Fibroblast of peridontal ligament (primary cell): ENCODE measurements around the gene C5orf24.
"Not testable (repeated sequence)": the region's sequence is repeated elsewhere in the genome, so short reads cannot be mapped to it uniquely, and the experiment has no call there.

Source experiments
- DNase-seq: peaks from one replicate; pipeline ENCODE4 v3.0.0-alpha.2; 2010; ENCODE audit errors: extremely low read depth

The C5orf24 gene

DNA sequence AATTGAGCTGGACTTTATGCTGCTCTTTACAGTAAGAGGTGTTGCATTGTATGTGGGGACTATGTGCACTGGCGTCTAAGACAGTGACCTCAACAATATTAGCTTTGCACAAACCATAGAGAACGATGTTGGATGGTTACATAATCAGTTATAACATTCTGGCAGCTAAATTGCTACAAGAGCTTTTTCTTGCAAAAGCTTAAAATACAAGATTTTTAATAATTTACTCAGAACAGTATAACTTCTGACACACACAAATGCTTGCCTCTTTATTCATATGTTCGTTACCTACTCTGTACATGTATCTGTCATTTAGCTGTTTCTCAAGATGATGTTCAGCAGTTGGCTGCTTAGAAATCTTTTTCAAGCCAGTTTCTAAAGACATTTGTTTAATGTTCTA is 11.6 kb downstream of the C5orf24 start:
- no peak for DNase-seq

DNA sequence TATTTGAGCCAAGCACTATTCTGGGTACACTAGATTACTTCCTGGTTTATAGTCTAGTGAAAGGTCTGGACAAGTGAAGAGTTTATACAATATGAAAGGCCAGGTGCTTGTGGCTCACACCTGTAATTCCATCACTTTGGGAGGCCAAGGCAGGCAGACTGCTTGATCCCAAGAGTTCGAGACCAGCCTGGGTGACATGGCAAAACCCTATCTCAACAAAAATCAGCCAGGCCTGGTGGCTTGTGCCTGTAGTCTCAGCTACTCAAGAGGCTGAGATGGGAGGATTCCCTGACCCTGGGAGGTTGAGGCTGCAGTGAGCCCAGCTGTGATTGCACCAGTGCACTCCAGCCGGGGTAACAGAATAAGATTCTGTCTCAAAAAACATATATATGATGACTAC is 18.9 kb downstream of the C5orf24 start:
- DNase-seq, result no peak

DNA sequence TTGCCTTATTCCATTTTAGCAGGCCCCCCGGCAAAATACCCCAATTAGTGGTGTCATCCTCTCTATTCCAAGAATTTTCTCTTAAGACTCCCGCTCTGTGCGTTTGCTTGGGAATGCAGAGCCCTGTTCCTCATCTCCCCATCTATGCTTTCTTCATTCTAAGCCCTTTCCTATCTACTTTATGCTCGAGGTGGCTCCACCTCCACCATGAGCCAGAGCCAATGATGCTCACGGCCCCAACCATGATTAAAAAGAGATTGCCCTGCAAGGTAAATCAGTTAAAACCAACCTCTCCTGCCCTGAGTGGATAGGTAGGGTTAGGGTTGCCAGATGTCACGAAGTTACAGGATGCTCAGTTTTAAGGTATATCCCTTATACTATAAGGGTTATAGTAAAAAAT is 27.7 kb downstream of the C5orf24 start:
- no peak for DNase-seq

DNA sequence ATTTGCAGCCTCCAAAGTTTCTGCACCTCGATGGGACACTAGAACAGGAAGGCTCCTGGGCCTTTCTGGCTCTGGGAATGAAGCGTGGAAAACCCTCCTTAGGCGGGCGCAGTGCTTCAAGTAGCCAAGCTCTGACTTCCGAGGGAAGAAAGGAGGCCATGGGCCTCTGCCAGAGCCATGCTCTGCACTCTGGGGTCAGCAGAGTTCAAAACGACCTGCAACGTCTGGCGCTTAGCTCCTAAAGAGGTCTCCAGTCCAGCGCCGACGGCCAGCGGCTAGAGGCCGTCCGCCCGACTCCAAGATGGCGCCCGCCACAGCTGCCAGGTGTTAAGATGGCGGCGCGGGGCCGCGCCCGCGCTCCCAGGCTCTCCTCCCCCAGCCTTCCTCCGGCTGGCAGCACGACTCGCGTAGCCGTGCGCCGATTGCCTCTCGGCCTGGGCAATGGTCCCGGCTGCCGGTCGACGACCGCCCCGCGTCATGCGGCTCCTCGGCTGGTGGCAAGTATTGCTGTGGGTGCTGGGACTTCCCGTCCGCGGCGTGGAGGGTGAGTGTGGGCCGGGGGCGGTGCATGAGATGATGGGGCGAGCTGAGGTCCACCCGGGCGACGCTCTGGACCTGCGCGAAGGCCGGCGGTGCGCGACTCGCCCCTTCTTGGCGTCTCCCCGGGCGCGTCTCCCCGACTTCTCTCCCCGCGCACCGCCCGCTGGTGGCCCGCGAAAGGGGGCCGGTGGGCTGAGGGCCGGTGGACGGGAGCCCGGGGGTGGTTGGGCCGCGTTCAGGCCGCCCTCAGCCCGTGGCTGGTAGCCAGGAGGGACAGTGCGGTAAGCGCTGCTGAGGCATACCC is 28.4 kb downstream of the C5orf24 start, which contains the start of gene TXNDC15:
TXNDC15 (plus strand) TSS at position 385 of the 844 bp plus-strand sequence; CDS start at position 442, 57 bp downstream.
- DNase-seq, result peak; percentile 85

DNA sequence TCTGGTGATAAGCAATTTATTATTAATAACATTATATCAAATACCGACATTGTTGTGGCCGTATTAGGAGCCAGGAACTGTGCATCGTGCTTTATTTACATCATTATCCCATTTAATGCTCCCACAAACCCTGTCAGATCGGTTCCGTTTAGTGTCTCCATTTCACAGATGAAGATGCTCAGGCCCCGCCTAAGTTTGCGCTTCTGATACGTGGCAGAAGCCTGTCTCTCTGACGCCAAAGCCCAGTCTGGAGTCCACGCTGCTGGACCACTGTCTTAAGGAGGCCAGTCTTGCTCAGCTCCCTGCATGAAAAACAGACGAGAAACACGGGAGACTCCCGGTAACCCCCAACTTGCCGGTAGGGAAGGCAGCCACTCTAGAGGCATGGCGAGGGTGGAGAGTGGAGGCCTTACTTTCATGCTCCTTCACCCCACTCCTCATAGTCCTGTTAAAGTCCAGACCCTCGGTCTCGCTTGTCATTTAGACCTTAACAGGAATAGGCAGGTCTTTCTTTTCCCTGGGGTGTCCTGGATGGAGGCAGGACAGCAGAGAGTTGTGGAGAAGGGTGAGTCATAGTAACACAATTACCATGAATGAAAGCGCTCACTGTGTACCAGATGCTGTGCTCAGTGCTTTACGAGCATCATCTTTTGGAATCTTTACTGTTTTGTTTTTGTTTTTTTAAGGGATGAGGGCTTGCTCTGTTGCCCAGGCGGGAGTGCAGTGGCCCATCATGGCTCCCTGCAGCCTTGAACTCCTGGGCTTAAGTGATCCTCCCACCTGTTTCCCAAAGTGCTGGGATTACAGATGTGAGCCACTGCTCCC is 29.3 kb downstream of the C5orf24 start:
- DNase-seq, result peak; percentile 89

DNA sequence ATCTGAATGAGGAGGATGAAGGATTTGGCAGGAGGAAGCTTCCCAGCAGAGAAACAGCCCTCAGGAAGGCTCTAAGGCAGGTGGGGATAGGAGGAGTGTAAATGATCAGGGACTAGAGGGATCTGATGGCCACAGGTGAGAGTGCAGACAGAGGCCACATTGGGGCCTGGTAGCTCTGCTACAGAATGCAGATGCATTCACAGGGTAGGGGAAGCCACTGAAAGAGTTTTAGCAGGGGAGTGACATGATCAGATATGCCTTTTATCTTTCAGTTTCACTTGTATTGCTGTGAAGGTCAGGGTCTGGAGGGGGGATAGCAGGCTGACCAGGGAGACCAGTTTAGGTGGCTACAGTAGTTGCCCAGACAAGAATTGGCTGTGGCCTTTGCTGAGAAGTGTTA is 31.4 kb downstream of the C5orf24 start:
- no peak for DNase-seq

DNA sequence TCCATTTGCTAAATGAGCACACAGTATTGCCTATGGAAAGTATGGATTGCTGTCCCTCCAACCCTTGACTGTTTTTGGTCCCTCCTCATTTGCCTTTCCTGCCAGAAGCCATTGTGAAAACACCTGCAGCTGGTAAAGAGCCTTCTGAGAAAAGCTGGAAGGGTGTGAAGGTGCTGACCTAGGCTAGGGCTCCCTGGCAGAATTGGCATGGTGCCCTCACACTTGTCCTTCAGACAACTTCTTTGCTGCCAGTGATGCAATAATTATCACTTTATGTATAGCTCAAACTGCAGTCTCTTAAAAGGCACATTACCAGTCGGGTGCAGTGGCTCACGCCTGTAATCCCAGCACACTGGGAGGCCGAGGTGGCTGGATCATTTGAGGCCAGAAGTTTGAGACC is 32.6 kb downstream of the C5orf24 start:
- no peak for DNase-seq

DNA sequence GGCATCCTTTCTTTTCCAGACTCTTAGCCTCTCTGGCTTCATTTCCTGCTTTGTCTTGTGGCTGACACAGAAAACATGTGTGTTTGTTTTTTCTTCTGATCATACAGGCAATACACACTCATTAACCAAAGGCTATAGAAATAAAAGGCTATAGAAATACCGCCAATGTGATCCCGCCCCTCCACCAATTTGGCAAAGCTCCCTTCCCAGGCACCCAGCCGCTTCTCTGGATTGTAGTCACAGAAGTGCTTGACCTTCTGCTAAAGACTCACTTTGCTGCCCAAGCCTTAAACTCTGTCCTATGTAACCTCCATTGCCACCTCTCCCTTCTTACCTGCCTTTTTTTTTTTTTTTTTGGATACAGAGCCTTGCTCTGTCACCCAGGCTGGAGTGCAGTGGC is 33.7 kb downstream of the C5orf24 start:
- DNase-seq, result no peak

DNA sequence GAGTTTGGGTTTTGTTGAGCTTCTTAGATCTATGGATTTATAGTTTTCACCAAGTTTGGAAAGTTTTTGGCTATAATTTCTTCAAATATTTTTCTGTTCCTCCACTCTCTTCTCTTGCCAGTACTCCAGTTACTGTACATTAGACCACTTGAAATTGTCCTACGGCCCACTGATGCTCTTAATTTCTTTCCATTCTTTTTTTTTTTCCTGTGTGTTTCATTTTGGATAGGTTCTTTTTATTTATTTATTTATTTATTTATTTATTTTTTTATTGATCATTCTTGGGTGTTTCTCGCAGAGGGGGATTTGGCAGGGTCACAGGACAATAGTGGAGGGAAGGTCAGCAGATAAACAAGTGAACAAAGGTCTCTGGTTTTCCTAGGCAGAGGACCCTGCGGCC is 35.2 kb downstream of the C5orf24 start:
- DNase-seq, result not testable (repeated sequence)

DNA sequence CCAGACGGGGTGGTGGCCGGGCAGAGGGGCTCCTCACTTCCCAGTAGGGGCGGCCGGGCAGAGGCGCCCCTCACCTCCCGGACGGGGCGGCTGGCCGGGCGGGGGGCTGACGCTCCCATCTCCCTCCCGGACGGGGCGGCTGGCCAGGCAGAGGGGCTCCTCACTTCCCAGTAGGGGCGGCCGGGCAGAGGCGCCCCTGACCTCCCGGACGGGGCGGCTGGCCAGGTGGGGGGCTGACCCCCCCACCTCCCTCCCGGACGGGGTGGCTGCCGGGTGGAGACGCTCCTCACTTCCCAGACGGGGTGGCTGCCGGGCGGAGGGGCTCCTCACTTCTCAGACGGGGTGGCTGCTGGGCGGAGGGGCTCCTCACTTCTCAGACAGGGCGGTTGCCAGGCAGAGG is 35.9 kb downstream of the C5orf24 start:
- DNase-seq, result not testable (repeated sequence)

DNA sequence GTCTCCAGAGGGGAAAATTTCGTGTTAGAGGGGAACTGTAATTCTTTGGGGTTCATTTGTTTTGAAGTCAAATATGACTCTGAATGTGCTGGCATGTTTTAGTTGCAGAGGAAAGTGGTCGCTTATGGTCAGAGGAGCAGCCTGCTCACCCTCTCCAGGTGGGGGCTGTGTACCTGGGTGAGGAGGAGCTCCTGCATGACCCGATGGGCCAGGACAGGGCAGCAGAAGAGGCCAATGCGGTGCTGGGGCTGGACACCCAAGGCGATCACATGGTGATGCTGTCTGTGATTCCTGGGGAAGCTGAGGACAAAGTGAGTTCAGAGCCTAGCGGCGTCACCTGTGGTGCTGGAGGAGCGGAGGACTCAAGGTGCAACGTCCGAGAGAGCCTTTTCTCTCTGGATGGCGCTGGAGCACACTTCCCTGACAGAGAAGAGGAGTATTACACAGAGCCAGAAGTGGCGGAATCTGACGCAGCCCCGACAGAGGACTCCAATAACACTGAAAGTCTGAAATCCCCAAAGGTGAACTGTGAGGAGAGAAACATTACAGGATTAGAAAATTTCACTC is 41.9 kb downstream of the C5orf24 start:
- DNase-seq, result no peak

DNA sequence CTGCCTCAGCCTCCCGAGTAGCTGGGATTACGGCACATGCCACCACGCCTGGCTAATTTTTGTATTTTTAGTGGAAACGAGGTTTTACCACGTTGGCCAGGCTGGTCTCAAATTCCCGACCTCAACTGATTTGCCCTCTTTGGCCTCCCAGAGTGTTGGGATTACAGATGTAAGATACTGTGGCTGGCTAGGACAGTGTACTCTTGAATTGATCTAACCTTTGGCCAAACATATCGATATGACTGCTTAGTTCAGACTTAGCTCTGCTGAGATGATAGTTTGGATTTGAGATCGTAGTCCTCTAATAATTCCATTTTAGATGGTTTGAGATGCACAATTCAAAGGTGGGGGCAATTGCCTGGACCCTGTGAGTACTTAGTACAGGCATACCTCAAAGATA is 43.6 kb downstream of the C5orf24 start:
- no peak for DNase-seq

DNA sequence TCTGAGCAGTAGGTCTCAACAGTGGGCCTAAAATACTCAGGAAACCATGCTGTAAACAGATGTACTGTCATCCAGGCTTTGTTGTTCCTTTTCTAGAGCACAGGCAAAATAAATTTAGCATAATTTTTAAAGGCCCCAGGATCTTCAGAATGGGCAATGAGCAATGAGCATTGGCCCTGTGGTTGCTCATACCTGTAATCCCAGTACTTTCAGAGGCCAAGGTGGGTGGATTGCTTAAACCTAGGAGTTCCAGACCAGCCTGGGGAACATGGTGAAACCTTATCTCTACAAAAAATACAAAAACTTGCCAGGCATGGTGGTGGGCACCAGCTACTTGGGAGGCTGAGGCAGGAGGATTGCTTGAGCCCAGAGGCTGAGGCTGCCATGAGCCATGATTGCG is 45.7 kb downstream of the C5orf24 start:
- no peak for DNase-seq

DNA sequence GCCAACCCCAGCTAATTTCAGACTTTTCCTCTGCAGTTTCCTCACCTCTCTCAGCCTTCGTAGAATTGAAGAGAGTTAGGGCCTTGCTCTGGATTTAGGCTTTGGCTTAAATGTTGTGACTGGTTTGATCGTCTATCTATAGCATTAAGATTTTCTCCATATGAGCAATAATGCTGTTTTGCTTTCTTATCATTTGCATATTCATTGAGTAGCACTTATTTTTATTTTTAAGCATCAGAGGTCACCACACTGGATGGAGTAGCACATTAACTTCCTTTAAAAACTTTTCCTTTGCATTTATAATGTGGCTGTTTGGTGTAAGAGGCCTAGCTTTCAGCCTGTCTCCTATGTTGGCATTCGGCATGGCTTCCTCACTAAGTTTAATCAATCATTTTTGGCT is 46.5 kb downstream of the C5orf24 start:
- DNase-seq, result no peak

DNA sequence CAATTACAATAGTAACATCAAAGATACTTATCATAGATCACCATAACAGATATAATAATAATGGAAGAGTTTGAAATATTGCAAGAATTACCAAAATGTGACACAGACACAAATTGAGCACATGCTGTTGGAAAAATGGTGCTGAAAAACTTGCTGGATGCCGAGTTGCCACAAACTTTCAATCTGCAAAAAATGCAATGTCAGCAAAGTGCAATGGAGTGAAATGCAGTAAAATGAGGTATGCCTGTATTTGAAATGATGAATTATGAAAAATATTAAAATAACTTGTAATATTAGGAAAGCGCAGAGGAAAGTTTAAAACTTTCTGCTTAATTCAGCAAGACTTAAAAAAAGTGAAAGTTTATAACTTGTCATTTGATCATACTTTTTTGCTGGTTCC is 47.2 kb downstream of the C5orf24 start:
- DNase-seq, result no peak

DNA sequence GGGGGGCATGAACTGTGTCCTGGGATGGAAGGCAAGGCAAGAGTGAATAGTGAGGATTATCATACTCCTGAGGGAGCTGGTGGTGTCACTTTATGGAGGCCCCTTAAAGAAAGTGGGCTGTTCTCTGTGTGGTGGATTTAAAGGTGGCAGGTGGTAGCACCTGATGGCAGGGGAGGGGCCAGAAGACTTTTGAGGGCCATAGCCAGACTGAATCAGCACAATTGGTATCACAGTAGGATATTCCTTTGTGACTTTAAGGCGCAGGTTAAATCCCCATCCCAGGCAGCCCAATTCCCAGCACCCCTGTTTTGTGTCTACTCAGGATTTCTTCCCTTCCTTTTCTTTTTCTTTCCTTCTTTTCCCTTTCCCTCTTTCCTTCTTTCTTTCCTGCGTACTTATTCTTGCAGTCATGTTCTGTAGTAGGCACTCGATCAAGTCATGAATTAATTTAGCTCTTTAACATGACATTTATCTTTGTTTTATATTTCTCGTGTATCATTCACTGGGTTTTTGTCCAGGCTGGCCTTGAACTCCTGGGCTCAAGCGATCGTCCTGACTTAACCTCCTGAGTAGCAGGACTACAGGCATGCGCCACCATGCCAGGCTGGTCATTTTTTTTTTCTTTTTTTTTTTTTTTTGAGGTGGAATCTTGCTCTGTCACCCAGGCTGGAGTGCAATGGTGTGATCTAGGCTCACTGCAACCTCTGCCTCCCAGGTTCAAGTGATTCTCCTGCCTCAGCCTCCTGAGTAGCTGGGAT is 48.2 kb downstream of the C5orf24 start:
- DNase-seq, result no peak

DNA sequence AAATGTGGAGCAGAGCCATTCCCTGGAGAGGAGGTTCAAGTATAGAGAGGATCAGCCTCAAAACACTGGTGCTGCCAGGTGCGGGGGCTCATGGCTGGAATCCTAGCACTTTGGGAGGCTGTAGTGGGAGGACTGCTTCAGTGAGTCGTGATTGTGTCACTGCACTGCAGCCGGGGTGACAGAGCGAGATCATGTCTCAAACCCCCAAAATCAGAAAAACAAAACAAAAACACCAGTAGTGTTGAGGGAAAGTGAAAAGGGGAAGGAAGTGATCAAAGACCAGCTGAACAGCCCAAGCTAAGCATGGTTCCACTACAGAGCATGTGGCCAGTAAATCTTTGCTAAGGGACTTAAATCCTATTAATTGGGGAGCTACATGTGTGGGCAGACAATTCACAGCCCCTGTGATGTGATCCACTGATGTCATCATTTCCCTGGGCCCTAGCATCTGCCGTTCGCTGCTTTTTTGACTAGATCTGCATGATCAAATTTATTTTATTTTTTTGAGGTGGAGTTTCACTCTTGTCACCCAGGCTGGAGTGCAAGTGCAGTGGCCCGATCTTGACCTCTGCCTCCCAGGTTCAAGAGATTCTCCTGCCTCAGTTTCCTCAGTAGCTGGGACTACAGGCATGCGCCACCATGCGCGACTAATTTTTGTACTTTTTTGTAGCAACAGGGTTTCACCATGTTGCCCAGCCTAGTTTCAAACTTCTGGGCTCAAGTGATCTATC is 56.5 kb downstream of the C5orf24 start:
- DNase-seq, result no peak

DNA sequence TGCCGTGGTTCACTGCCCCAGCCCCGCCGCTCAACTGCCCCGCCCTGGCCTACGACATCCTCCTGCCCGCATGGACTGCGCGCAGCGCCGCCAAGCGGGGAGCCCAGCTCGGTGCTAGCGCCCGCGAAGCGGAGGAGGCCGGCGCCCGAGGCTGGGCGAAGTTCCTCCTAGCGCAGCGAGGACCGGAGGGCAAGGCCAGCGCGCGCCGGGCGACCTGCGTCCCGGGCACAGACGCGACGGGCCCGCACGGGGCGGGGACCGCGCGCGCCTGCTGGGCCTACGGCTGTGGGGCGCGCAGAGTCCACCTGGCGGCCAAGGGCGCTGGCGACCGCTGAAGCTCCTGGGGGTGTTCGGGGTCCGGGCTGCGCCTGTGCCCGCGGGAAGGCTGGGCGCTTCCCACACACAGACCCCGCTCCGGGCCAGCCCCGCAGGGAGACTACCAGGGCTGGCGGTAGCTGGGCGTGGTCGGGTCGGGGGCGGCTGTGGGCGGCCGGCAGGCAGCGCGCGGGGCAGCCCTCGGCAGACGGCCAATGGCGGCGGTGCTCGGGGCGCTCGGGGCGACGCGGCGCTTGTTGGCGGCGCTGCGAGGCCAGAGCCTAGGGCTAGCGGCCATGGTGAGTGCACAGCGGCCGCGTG is 59.0 kb downstream of the C5orf24 start, which contains the start of gene PCBD2:
PCBD2 (plus strand) TSS at position 522 of the 636 bp plus-strand sequence; CDS start at position 531, 9 bp downstream.
- peak; percentile 78 for DNase-seq

DNA sequence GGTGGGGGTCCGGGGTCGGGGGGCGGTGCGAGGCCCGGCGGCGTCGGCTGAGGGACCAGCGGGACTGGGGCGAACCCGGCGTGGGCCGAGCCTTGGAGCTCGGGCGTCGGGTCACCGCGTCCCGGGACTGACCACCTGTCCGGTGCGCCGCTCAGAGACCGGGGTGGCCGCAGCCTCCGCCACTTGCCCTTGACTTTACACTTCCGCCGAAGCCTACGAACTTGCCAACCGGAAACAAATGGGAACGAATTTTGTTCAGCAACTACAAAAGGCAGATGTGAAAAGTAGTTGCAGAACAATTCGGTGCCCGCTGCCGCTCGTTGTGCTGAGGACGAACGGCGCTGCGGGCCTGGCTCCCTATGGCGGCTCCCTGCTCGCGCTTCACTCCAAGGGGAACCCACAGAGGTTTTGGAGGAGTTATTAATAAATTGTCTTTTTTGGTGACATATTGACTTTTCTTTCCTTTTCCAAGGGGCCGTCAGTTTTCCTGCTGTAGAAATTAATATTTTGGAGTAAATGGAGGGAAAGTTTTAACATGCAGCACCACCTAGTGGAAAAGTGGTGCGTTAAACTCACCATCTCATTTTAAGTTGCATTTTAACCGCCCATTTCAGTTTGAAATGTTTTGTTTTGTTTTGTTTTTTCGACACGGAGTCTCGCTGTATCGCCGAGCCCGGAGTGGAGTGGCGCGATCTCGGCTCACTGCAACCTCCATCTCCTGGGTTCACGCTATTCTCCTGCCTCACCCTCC is 59.7 kb downstream of the C5orf24 start:
- peak; percentile 83 for DNase-seq

DNA sequence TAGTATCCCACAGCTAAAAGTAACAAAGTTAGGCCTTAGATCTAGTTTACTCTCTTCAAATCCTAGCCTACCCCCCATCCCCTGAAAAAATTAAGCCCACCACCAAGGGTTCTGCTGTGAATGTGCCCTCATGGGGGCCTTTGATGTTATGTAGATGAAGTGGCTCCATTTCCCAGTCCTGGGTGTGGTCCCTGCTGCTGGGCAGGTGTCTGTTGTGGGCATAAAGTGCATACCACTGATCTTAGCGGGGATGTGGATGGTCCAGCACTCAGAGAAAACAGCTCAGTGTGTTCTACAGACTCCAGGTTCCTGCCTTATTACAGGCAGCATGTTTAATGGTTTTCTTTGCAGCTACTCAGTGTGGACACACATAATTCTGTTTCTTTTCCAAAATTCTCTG is 61.0 kb downstream of the C5orf24 start:
- DNase-seq, result no peak
